Cardiac muscle cell (in vitro differentiated cells and primary cell): ENCODE data around the gene CAPN5. TPM values are rescaled to one million over a fixed set of nuclear protein-coding genes. Genes with fewer than 3 reads are reported as not detected.

ENCODE experiments used
- DNase-seq, 2 donors: peaks; one replicate each; pipeline versions ENCODE4 v3.0.0 to v3.0.0-alpha.2; 2010 to 2017; ENCODE audit warnings: low read depth in 1 of 2, low spot score in 1 of 2
- H3K27ac ChIP-seq: fragments of 200-600 bp; sonication (generic); 2 replicates; pipeline ENCODE4 v1.5.1; 2016
- H3K27me3 ChIP-seq: fragments of 200-600 bp; sonication (generic); 2 replicates; pipeline ENCODE4 v1.6.0; 2016; ENCODE audit warnings: control low read depth
- H3K36me3 ChIP-seq: fragments of 200-600 bp; sonication (generic); 2 replicates; pipeline ENCODE4 v1.5.1; 2016; ENCODE audit warnings: control low read depth
- H3K4me1 ChIP-seq: fragments of 200-600 bp; sonication (generic); 2 replicates; pipeline ENCODE4 v1.8.1; 2017; ENCODE audit warnings: low read depth, mild to moderate bottlenecking, mixed run types
- H3K4me3 ChIP-seq: fragments of 200-600 bp; sonication (generic); 2 replicates; pipeline ENCODE4 v1.5.1; 2016; ENCODE audit warnings: mild to moderate bottlenecking
- H3K9me3 ChIP-seq: fragments of 200-600 bp; sonication (generic); 2 replicates; pipeline ENCODE4 v1.5.1; 2017; ENCODE audit warnings: low read depth, mild to moderate bottlenecking, control low read depth
- polyA plus RNA-seq: library from polyadenylated mRNA; unstranded; fragments of >200 nt; fragmentation: Nextera tagmentation; extraction: Ambion mirVana; gene quantifications from 2 replicates; pipeline ENCODE4 v1.2.1, GENCODE V29; 2016
- total RNA-seq: library from RNA; depleted of rRNA; stranded (reverse); fragments of >200 nt; gene quantifications from 2 replicates; pipeline ENCODE4 v1.2.3, GENCODE V29; 2016
- TF ChIP-seq, protein P1 (sequence below): IDR thresholded peaks from 2 replicates; pipeline ENCODE4 v1.5.1; 2012; ENCODE audit warnings: low read depth, mild to moderate bottlenecking, low read length

The CAPN5 gene
- total and polyA plus RNA-seq, 2 experiments from 2014 or later = 9.8 to 10.0 TPM

GRCh38 chr11:77052518-77052917, 14.3 kb upstream of the CAPN5 start:
- Histone ChIP-seq H3K9me3 (no peaks in the 10 kb centered on the region), H3K4me1 (no peaks in the 10 kb centered on the region), H3K4me3 (no peak overlapping the region), H3K27me3 (no peaks in the 10 kb centered on the region), H3K36me3 (no peaks in the 10 kb centered on the region), H3K27ac (no peak overlapping the region)
- TF ChIP-seq, protein P1, sequence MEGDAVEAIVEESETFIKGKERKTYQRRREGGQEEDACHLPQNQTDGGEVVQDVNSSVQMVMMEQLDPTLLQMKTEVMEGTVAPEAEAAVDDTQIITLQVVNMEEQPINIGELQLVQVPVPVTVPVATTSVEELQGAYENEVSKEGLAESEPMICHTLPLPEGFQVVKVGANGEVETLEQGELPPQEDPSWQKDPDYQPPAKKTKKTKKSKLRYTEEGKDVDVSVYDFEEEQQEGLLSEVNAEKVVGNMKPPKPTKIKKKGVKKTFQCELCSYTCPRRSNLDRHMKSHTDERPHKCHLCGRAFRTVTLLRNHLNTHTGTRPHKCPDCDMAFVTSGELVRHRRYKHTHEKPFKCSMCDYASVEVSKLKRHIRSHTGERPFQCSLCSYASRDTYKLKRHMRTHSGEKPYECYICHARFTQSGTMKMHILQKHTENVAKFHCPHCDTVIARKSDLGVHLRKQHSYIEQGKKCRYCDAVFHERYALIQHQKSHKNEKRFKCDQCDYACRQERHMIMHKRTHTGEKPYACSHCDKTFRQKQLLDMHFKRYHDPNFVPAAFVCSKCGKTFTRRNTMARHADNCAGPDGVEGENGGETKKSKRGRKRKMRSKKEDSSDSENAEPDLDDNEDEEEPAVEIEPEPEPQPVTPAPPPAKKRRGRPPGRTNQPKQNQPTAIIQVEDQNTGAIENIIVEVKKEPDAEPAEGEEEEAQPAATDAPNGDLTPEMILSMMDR = no peak
- no peak for DNase-seq

GRCh38 chr11:77053217-77054015, 13.4 kb upstream of the CAPN5 start:
- H3K27me3 ChIP-seq = no peaks in the 10 kb centered on the region
- H3K36me3 ChIP-seq = no peaks in the 10 kb centered on the region
- no peak for DNase-seq
- H3K4me3 ChIP-seq = no peak overlapping the region
- no peaks in the 10 kb centered on the region for H3K9me3 ChIP-seq
- TF ChIP-seq, protein P1 = no peak
- H3K27ac ChIP-seq = no peak overlapping the region
- no peaks in the 10 kb centered on the region for H3K4me1 ChIP-seq

DNA sequence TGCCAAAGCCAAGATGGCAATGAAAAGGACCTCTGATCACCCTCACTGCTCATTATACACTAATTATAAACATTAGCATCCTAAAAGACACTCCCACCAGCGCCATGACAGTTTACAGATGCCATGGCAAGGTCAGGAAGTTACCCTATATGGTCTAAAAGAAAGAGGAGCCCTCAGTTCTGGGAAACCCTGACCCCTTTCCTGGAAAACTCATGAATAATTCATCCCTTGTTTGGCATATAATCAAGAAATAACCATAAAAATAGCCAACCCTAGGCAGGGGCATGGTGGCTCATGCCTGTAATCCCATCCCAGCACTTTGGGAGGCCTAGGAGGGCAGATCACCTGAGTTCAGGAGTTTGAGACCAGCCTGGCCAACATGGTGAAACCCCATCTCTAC, 12.7 kb upstream of the CAPN5 start:
- Histone ChIP-seq H3K4me1 (no peaks in the 10 kb centered on the region), H3K4me3 (no peak overlapping the region), H3K27me3 (no peaks in the 10 kb centered on the region), H3K36me3 (no peaks in the 10 kb centered on the region), H3K27ac (no peak overlapping the region), H3K9me3 (no peaks in the 10 kb centered on the region)
- DNase-seq = no peak
- TF ChIP-seq, protein P1 = no peak

DNA sequence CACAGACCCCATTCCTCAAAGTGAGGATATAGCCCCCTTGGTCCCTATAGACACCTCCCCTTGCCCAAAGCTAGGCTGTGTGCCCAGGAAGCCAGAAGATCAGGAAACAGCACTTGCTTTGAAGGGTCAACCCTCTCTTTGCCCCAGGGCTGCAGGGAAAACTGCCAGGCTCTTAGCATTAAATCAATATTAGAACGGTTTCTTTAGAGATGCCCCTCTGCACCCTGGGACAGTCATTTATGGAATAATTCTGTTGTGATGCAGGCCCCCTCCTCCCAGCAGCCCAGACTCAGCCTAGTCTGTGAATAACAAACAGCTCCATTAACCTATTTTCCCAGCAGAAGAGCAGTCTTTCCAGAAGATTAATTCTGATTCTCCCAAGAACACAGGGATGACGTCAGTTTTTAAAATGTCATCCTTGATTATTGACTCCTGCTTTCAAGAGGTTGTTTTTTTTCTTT, 11.6 kb upstream of the CAPN5 start:
- Histone ChIP-seq H3K4me3 (no peak overlapping the region), H3K4me1 (no peaks in the 10 kb centered on the region), H3K27ac (no peak overlapping the region), H3K36me3 (no peaks in the 10 kb centered on the region), H3K9me3 (no peaks in the 10 kb centered on the region), H3K27me3 (no peaks in the 10 kb centered on the region)
- DNase-seq = no peak
- TF ChIP-seq, protein P1 = no peak

DNA sequence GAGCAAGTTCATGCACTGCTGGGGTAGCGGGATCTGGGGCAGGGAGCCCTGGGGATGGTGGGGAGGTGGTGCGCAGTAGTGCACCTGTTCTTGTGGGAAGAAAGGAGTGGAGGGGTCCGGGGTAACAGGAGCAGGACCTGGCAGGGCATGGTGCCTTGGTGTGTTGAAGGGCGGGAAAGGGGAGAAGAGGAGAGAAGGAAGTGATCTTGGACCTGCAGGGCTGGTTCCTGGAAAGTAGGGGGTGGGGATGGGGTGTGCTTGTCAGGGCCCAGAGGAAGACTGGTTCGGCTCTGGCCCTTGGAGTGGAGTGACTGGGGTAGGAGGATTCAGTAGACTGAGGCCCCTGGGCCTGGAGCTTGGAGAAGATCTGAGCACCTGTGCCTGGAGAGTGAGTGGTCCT, 10.9 kb upstream of the CAPN5 start:
- Histone ChIP-seq H3K27ac (no peak overlapping the region), H3K9me3 (no peaks in the 10 kb centered on the region), H3K36me3 (no peaks in the 10 kb centered on the region), H3K4me1 (no peaks in the 10 kb centered on the region), H3K27me3 (no peaks in the 10 kb centered on the region), H3K4me3 (no peak overlapping the region)
- TF ChIP-seq, protein P1 = no peak
- DNase-seq = no peak
